Left renal cortex interstitium (tissue), 4 donors: ENCODE results near the gene HPDL. TPM values are rescaled to one million over a fixed set of nuclear protein-coding genes. Genes with fewer than 3 reads are reported as not detected.
"Not testable (repeated sequence)": the region's sequence is repeated elsewhere in the genome, so short reads cannot be mapped to it uniquely, and the experiment has no call there.

Experiments
- DNase-seq, 4 donors: peaks; one replicate each; pipeline ENCODE4 v3.0.0-alpha.2; 2013; ENCODE audit warnings: low read depth in 4 of 4, low spot score in 2 of 4, missing footprints in 1 of 4
- polyA plus RNA-seq, 4 donors: library from polyadenylated mRNA; unstranded; fragments of 120-200 nt; gene quantifications; one replicate each; pipeline ENCODE4 v1.2.1, GENCODE V29; 2013; ENCODE audit not compliant: insufficient read length in 4 of 4

Gene HPDL
- 1 to 10 TPM; 2.9 to 5.4 (median 3.6) TPM for polyA plus RNA-seq

GRCh38 chr1:45326627-45327623, at the start of gene HPDL:
HPDL (plus strand) TSS chr1:45326895; CDS start chr1:45327149, 254 bp downstream.
- DNase-seq: peak; percentile 65 to 81 (median 74)

GRCh38 chr1:45282351-45282750, 44.3 kb upstream of the HPDL start:
- DNase-seq: no peak

GRCh38 chr1:45284858-45285257, 41.8 kb upstream of the HPDL start:
- DNase-seq: not testable (repeated sequence)

GRCh38 chr1:45286521-45286920, 40.2 kb upstream of the HPDL start:
- not testable (repeated sequence) for DNase-seq

GRCh38 chr1:45291002-45291401, 35.7 kb upstream of the HPDL start:
- not testable (repeated sequence) for DNase-seq

GRCh38 chr1:45291716-45292115, 35.0 kb upstream of the HPDL start:
- DNase-seq: no peak

GRCh38 chr1:45297666-45298356, 28.9 kb upstream of the HPDL start:
- DNase-seq: no peak

- no peak for DNase-seq
Measured at GRCh38 chr1:45299296-45299695, 27.4 kb upstream of the HPDL start.

GRCh38 chr1:45299981-45300668, 26.6 kb upstream of the HPDL start:
- peak in 2 of 4 donors; percentile 45 to 77 for DNase-seq

- DNase-seq: no peak
Measured at GRCh38 chr1:45300669-45300997, 26.1 kb upstream of the HPDL start.

GRCh38 chr1:45302505-45303150, 24.1 kb upstream of the HPDL start:
- no peak for DNase-seq

- DNase-seq: peak; percentile 81 to 96 (median 92)
Measured at GRCh38 chr1:45303520-45304310, 23.0 kb upstream of the HPDL start.

- DNase-seq: no peak
Measured at GRCh38 chr1:45304311-45305081, 22.2 kb upstream of the HPDL start.

- no peak for DNase-seq
Measured at GRCh38 chr1:45305231-45305630, 21.5 kb upstream of the HPDL start.

GRCh38 chr1:45306319-45306718, 20.4 kb upstream of the HPDL start:
- DNase-seq: no peak

GRCh38 chr1:45306905-45307304, 19.8 kb upstream of the HPDL start:
- DNase-seq: no peak

- no peak for DNase-seq
Measured at GRCh38 chr1:45314266-45314665, 12.4 kb upstream of the HPDL start.

GRCh38 chr1:45317166-45317565, 9.5 kb upstream of the HPDL start:
- no peak for DNase-seq

GRCh38 chr1:45319761-45320160, 6.9 kb upstream of the HPDL start:
- no peak for DNase-seq
